Upper lobe of right lung (tissue), 1 donor: ENCODE data around the gene AHCYL1. TPM values are rescaled to one million over a fixed set of nuclear protein-coding genes. Genes with fewer than 3 reads are reported as not detected.

ENCODE experiments used
- ATAC-seq: fragments of 200-7000 bp; cut with Tn5 transposase; one replicate; pipeline ENCODE4 v1.9.1; 2020; ENCODE audit warnings: mild to moderate bottlenecking, moderate library complexity
- DNase-seq: peaks from one replicate; pipeline ENCODE4 v3.0.0-alpha.2; 2020
- H3K27ac ChIP-seq: fragments of 200-600 bp; one replicate; pipeline ENCODE4 v1.8.0; 2022
- H3K27me3 ChIP-seq: fragments of 200-600 bp; one replicate; pipeline ENCODE4 v1.8.0; 2022; ENCODE audit warnings: mild to moderate bottlenecking
- H3K36me3 ChIP-seq: fragments of 200-600 bp; one replicate; pipeline ENCODE4 v1.8.0; 2022
- H3K4me1 ChIP-seq: fragments of 200-600 bp; one replicate; pipeline ENCODE4 v1.8.0; 2022
- H3K4me3 ChIP-seq: fragments of 200-600 bp; one replicate; pipeline ENCODE4 v1.8.0; 2022; ENCODE audit warnings: mild to moderate bottlenecking
- H3K9me3 ChIP-seq: fragments of 200-600 bp; one replicate; pipeline ENCODE4 v1.8.0; 2022
- CTCF ChIP-seq: fragments of 200-600 bp; IDR thresholded peaks from one replicate; pipeline ENCODE4 v1.8.0; 2022; ENCODE audit warnings: antibody characterized with exemption
- intact Hi-C: fragments of 100-400 bp; cut with DNase I; formaldehyde crosslinking; loops from one replicate; pipeline ENCODE4 v1.11.0; 2022
- total RNA-seq: library from RNA; stranded (reverse); fragmentation: NEBNext Ultra II Directional; extraction: Animal tissue kit (Norgen Biotek cat#: 25700); gene quantifications from one replicate; pipeline ENCODE4 v1.2.1, GENCODE V29; 2021
- donor health status: DM: no; HTN: yes; CAD: no; lungs with severe emphysema.

Gene AHCYL1
- total RNA-seq, 1 donor from 2014 or later: 91.7 TPM

GRCh38 chr1:110060034-110060661, 75.6 kb downstream of the AHCYL1 start:
- intact Hi-C loops: no loop called here
- Histone ChIP-seq H3K4me1 (no peaks in the 10 kb centered on the region), H3K9me3 (no peaks in the 10 kb centered on the region), H3K27ac (no peak overlapping the region), H3K27me3 (no peaks in the 10 kb centered on the region), H3K4me3 (no peak overlapping the region), H3K36me3 (peaks cover 29% of the 10 kb centered on the region)
- ATAC-seq: peak; percentile 77
- peak; percentile 83 for DNase-seq
- peak; percentile 88 for TF ChIP-seq CTCF

- Histone ChIP-seq H3K4me1 (no peaks in the 10 kb centered on the region), H3K4me3 (no peak overlapping the region), H3K36me3 (peaks cover 24% of the 10 kb centered on the region), H3K9me3 (no peaks in the 10 kb centered on the region), H3K27ac (no peak overlapping the region), H3K27me3 (no peaks in the 10 kb centered on the region)
- no peak for DNase-seq
- TF ChIP-seq CTCF: no peak
- ATAC-seq: no peak
- intact Hi-C loops: no loop called here
Measured at GRCh38 chr1:110060662-110061060, 76.1 kb downstream of the AHCYL1 start.

- Histone ChIP-seq H3K27me3 (no peaks in the 10 kb centered on the region), H3K27ac (no peak overlapping the region), H3K9me3 (no peaks in the 10 kb centered on the region), H3K4me3 (no peak overlapping the region), H3K36me3 (peaks cover 18% of the 10 kb centered on the region), H3K4me1 (no peaks in the 10 kb centered on the region)
- DNase-seq (no peak), ATAC-seq (no peak)
- TF ChIP-seq CTCF: no peak
- intact Hi-C loops: no loop called here
Measured at GRCh38 chr1:110061341-110061740, 76.8 kb downstream of the AHCYL1 start.

GRCh38 chr1:110062612-110063011, 78.0 kb downstream of the AHCYL1 start:
- TF ChIP-seq CTCF: no peak
- intact Hi-C loops: no loop called here
- no peaks in the 10 kb centered on the region for H3K9me3 ChIP-seq
- H3K4me3 ChIP-seq: no peak overlapping the region
- H3K36me3 ChIP-seq: peaks cover 5% of the 10 kb centered on the region
- no peak overlapping the region for H3K27ac ChIP-seq
- no peaks in the 10 kb centered on the region for H3K4me1 ChIP-seq
- DNase-seq: peak; percentile 7
- ATAC-seq: no peak
- peaks cover 10% of the 10 kb centered on the region for H3K27me3 ChIP-seq

- Histone ChIP-seq H3K27me3 (peaks cover 22% of the 10 kb centered on the region), H3K27ac (no peak overlapping the region), H3K4me1 (peaks cover 10% of the 10 kb centered on the region), H3K36me3 (no peaks in the 10 kb centered on the region), H3K9me3 (no peaks in the 10 kb centered on the region), H3K4me3 (no peak overlapping the region)
- intact Hi-C loops: no loop called here
- no peak for TF ChIP-seq CTCF
- ATAC-seq (no peak), DNase-seq (no peak)
Measured at GRCh38 chr1:110063781-110064180, 79.2 kb downstream of the AHCYL1 start.
